Gastrocnemius medialis (tissue), 4 donors: Measurements from ENCODE around the gene C19orf25. TPM values are rescaled to one million over a fixed set of nuclear protein-coding genes. Genes with fewer than 3 reads are reported as not detected.

ENCODE experiments used
- ATAC-seq, 2 donors: fragments of 150-250 bp; one replicate each; pipeline ENCODE4 v1.9.1; 2016
- DNase-seq, 2 donors: peaks; one replicate each; pipeline ENCODE4 v3.0.0-alpha.2; 2019
- H3K27ac ChIP-seq, 4 donors: fragments of 200-600 bp; sonication (generic); 1 replicate in 1 of 4; 2 replicates in 3 of 4; pipeline ENCODE4 v1.5.1; 2016 to 2018; ENCODE audit warnings: mild to moderate bottlenecking in 2 of 4, moderate library complexity in 1 of 4
- H3K27me3 ChIP-seq, 3 donors: fragments of 200-600 bp; sonication (generic) in 2 of 3; 1 replicate in 1 of 3; 2 replicates in 2 of 3; pipeline versions ENCODE4 v1.5.1 to v1.6.0; 2016 to 2019; ENCODE audit warnings: mild to moderate bottlenecking in 1 of 3, moderate library complexity in 1 of 3
- H3K36me3 ChIP-seq, 2 donors: fragments of 200-600 bp; sonication (generic) in 1 of 2; one replicate each; pipeline ENCODE4 v1.5.1; 2017 to 2018
- H3K4me1 ChIP-seq, 2 donors: fragments of 200-600 bp; sonication (generic) in 1 of 2; one replicate each; pipeline ENCODE4 v1.5.1; 2016 to 2017; ENCODE audit warnings: mild to moderate bottlenecking in 2 of 2
- H3K4me3 ChIP-seq, 4 donors: fragments of 200-600 bp; sonication (generic) in 3 of 4; 1 replicate in 1 of 4; 2 replicates in 3 of 4; pipeline ENCODE4 v1.5.1; 2016 to 2019; ENCODE audit warnings: mild to moderate bottlenecking in 2 of 4
- H3K9me3 ChIP-seq, 3 donors: fragments of 200-600 bp; sonication (generic) in 2 of 3; 1 replicate in 1 of 3; 2 replicates in 2 of 3; pipeline ENCODE4 v1.5.1; 2016 to 2019
- CTCF ChIP-seq, 5 experiments: fragments of 450-650 bp in 3 of 5; fragments of 200-600 bp in 2 of 5; sonication (generic) in 2 of 5; IDR thresholded peaks in 4 of 5; conservative IDR thresholded peaks in 1 of 5; 1 replicate in 4 of 5; 2 replicates in 1 of 5; pipeline ENCODE4 v1.5.1; 2016 to 2019; ENCODE audit warnings: antibody characterized with exemption in 5 of 5, mild to moderate bottlenecking in 3 of 5, moderate library complexity in 3 of 5
- POLR2A ChIP-seq, 2 donors: fragments of 450-650 bp; IDR thresholded peaks; one replicate each; pipeline ENCODE4 v1.6.1; 2017; ENCODE audit warnings: antibody characterized with exemption in 2 of 2, mild to moderate bottlenecking in 2 of 2, moderate library complexity in 2 of 2
- in situ Hi-C, 4 donors: fragments of 200-750 bp; cut with MboI; loops; one replicate each; pipeline versions ENCODE4 v1.15.0 to v1.8.0; 2017; ENCODE audit warnings: low sequenced_read_pairs in 4 of 4
- intact Hi-C: fragments of 100-400 bp; cut with DNase I; formaldehyde crosslinking; loops from one replicate; pipeline ENCODE4 v1.15.1; 2023; ENCODE audit warnings: low total_unique reads
- total RNA-seq, 4 donors: library from RNA; depleted of rRNA; stranded (reverse); fragments of >200 nt; gene quantifications; one replicate each; pipeline versions ENCODE4 v1.1.0 to v1.2.3, GENCODE V29; 2016

The C19orf25 gene
- total RNA-seq, 4 donors from 2014 or later, result 18.7 to 25.7 (median 19.9) TPM

- intact Hi-C loops, result loop anchor here (1.0 to 5.0 kb wide), 3 partner anchors 34 to 236 kb away; partner anchors contain the start of genes C19orf25, FAM174C and TCF3
- DNase-seq, result peak in 1 of 2 donors; percentile 54
Observed at GRCh38 chr19:1513499-1514294, 34.7 kb upstream of the C19orf25 start.

GRCh38 chr19:1512671-1513498, 33.9 kb upstream of the C19orf25 start, which contains the start of gene ADAMTSL5:
ADAMTSL5 (minus strand) TSS chr19:1513019; CDS start chr19:1510943, 2,076 bp downstream.
- peak in 1 of 2 donors; percentile 60 for DNase-seq
- peak; percentile 60 to 74 for TF ChIP-seq POLR2A (IDR thresholded peaks at IDR 0.05)
- TF ChIP-seq CTCF (IDR thresholded peaks at IDR 0.05 in 4 of 5, conservative IDR thresholded peaks at IDR 0.05 in 1 of 5), result peak in 2 of 5 experiments; percentile 26 to 36
- peak; percentile 59 to 72 for ATAC-seq
- in situ Hi-C loops (no loop called here), intact Hi-C loops (loop anchor here (1.0 to 5.0 kb wide), 3 partner anchors 34 to 236 kb away; partner anchors contain the start of genes C19orf25, FAM174C and TCF3)
- peak within 1 kb of the TSS; percentile 64 to 69 (median 64) for H3K4me3 ChIP-seq
- H3K27ac ChIP-seq, result peak within 1 kb of the TSS; percentile 83 to 91 (median 89)
- H3K27me3 ChIP-seq, result no peaks in the 10 kb centered on the region
- peaks cover 3 to 29% of the 10 kb centered on the region in 2 donors for H3K4me1 ChIP-seq
- H3K36me3 ChIP-seq, result no peaks in the 10 kb centered on the region
- no peaks in the 10 kb centered on the region for H3K9me3 ChIP-seq

More at GRCh38 chr19:1513499-1514294, 34.7 kb upstream of the C19orf25 start:
- TF ChIP-seq CTCF (IDR thresholded peaks at IDR 0.05 in 4 of 5, conservative IDR thresholded peaks at IDR 0.05 in 1 of 5) (peak; percentile 41 to 90 (median 83)), POLR2A (IDR thresholded peaks at IDR 0.05) (no peak)
- Histone ChIP-seq H3K9me3 (no peaks in the 10 kb centered on the region), H3K36me3 (no peaks in the 10 kb centered on the region), H3K27ac (peak overlapping the region; percentile 83 to 91 (median 89)), H3K27me3 (no peaks in the 10 kb centered on the region), H3K4me1 (peaks cover 3 to 29% of the 10 kb centered on the region in 2 donors), H3K4me3 (peak overlapping the region; percentile 64 to 69 (median 64))
- in situ Hi-C loops, result no loop called here
- peak; percentile 73 to 75 for ATAC-seq

GRCh38 chr19:1511318-1512317, 32.6 kb upstream of the C19orf25 start:
- no peaks in the 10 kb centered on the region for H3K9me3 ChIP-seq
- TF ChIP-seq CTCF (IDR thresholded peaks at IDR 0.05 in 4 of 5, conservative IDR thresholded peaks at IDR 0.05 in 1 of 5) (no peak), POLR2A (IDR thresholded peaks at IDR 0.05) (no peak)
- no peaks in the 10 kb centered on the region for H3K36me3 ChIP-seq
- intact Hi-C loops (loop anchor here (5.0 kb wide), 2 partner anchors 141 to 234 kb away; partner anchors contain the start of genes FAM174C and TCF3), in situ Hi-C loops (no loop called here)
- H3K4me1 ChIP-seq, result peaks cover 7 to 36% of the 10 kb centered on the region in 2 donors
- DNase-seq (no peak), ATAC-seq (no peak)
- H3K27ac ChIP-seq, result peak overlapping the region; percentile 83 to 91 (median 89)
- no peak overlapping the region for H3K4me3 ChIP-seq
- H3K27me3 ChIP-seq, result no peaks in the 10 kb centered on the region
